ENCODE results near the gene EVC2. TPM values are rescaled to one million over a fixed set of nuclear protein-coding genes. Genes with fewer than 3 reads are reported as not detected.

The EVC2 gene, protein sequence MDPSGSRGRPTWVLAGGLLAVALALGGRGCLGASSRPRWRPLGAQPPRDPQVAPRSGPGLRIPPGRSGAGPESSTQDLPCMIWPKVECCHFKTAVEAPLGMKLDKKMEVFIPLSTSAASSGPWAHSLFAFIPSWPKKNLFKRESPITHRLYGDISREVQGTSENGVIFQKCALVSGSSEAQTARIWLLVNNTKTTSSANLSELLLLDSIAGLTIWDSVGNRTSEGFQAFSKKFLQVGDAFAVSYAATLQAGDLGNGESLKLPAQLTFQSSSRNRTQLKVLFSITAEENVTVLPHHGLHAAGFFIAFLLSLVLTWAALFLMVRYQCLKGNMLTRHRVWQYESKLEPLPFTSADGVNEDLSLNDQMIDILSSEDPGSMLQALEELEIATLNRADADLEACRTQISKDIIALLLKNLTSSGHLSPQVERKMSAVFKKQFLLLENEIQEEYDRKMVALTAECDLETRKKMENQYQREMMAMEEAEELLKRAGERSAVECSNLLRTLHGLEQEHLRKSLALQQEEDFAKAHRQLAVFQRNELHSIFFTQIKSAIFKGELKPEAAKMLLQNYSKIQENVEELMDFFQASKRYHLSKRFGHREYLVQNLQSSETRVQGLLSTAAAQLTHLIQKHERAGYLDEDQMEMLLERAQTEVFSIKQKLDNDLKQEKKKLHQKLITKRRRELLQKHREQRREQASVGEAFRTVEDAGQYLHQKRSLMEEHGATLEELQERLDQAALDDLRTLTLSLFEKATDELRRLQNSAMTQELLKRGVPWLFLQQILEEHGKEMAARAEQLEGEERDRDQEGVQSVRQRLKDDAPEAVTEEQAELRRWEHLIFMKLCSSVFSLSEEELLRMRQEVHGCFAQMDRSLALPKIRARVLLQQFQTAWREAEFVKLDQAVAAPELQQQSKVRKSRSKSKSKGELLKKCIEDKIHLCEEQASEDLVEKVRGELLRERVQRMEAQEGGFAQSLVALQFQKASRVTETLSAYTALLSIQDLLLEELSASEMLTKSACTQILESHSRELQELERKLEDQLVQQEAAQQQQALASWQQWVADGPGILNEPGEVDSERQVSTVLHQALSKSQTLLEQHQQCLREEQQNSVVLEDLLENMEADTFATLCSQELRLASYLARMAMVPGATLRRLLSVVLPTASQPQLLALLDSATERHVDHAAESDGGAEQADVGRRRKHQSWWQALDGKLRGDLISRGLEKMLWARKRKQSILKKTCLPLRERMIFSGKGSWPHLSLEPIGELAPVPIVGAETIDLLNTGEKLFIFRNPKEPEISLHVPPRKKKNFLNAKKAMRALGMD
- total RNA-seq, result under 1 TPM; 0.49 to 0.93 TPM

DNA sequence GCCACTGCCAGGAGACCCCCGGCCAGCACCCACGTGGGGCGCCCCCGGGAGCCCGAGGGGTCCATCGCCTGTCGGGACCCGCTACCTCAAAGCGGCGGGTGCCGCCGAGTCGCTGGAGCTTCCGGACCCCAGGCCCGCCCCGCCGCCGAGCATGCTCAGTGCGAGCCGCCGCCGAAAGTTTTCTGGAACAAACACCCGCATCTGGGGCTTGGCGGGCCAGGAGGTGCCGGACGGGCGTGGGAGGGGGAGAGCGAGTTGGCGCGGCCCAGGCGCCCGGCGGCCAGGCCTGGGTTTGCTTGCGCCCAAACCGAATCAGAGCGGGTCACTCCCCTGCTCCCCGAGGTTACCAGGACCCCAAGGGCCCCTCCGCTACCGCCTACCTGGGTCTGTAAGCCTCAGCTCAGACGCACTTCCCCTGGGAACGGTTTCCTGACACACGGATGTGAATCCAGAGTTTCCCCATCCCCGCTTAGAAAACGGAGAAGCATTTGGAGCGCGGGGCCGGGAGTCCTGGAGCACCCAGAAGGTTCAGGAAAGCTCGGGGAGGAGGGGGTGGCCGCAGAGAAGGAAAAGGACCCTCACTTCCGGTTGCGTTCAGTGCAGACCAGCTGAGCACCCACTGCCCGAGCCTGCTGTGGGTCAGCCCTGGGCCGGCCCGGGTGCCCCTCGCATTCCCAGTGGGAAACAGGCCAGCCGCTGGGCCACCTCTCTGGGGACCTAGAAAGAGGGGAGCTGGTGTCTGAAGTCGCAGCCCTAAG is at the start of gene EVC2:
EVC2 (minus strand) TSS at position 111 of the 758 bp plus-strand sequence; CDS start at position 65, 46 bp downstream.
- no peaks in the 10 kb centered on the region for H3K27me3 ChIP-seq
- intact Hi-C loops (cut with DNase I), result no loop called here

GRCh38 chr4:5757954-5758353 is 49.6 kb upstream of the EVC2 start:
- intact Hi-C loops (cut with DNase I), result no loop called here
- Histone ChIP-seq H3K9me3 (no peaks in the 10 kb centered on the region), H3K9ac (ENCODE audit: low read depth in 2 of 2, low read length in 2 of 2) (no peak overlapping the region), H3K36me3 (no peaks in the 10 kb centered on the region), H3K27me3 (no peaks in the 10 kb centered on the region), H3K27ac (no peak overlapping the region), H3K4me1 (no peaks in the 10 kb centered on the region), H3K4me3 (no peak overlapping the region)
- no peak for TF ChIP-seq CTCF (IDR thresholded peaks at IDR 0.05)
- peak; percentile 4 for DNase-seq

More for the DNA sequence above, at the start of gene EVC2:
- Histone ChIP-seq H3K27ac (peak within 1 kb of the TSS; percentile 39), H3K4me1 (no peaks in the 10 kb centered on the region), H3K9me3 (no peaks in the 10 kb centered on the region), H3K9ac (ENCODE audit: low read depth in 2 of 2, low read length in 2 of 2) (peak within 1 kb of the TSS in 1 of 2 donors; percentile 76), H3K36me3 (no peaks in the 10 kb centered on the region), H3K4me3 (peak within 1 kb of the TSS; percentile 49)
- no peak for TF ChIP-seq CTCF (IDR thresholded peaks at IDR 0.05)
- DNase-seq, result peak; percentile 55

GRCh38 chr4:5757536-5757935 is 49.2 kb upstream of the EVC2 start:
- no peaks in the 10 kb centered on the region for H3K36me3 ChIP-seq

GRCh38 chr4:5757091-5757490 is 48.7 kb upstream of the EVC2 start:
- intact Hi-C loops (cut with DNase I), result no loop called here
- Histone ChIP-seq H3K27ac (no peak overlapping the region), H3K27me3 (no peaks in the 10 kb centered on the region), H3K4me1 (no peaks in the 10 kb centered on the region), H3K9ac (ENCODE audit: low read depth in 2 of 2, low read length in 2 of 2) (no peak overlapping the region), H3K4me3 (no peak overlapping the region), H3K36me3 (no peaks in the 10 kb centered on the region), H3K9me3 (no peaks in the 10 kb centered on the region)
- no peak for TF ChIP-seq CTCF (IDR thresholded peaks at IDR 0.05)
- DNase-seq, result peak; percentile 12

More at GRCh38 chr4:5757536-5757935, 49.2 kb upstream of the EVC2 start:
- no peaks in the 10 kb centered on the region for H3K27me3 ChIP-seq
- intact Hi-C loops (cut with DNase I), result no loop called here
- DNase-seq, result no peak
- H3K9me3 ChIP-seq, result no peaks in the 10 kb centered on the region
- H3K9ac ChIP-seq (ENCODE audit: low read depth in 2 of 2, low read length in 2 of 2), result no peak overlapping the region
- H3K4me1 ChIP-seq, result no peaks in the 10 kb centered on the region
- no peak for TF ChIP-seq CTCF (IDR thresholded peaks at IDR 0.05)
- H3K27ac ChIP-seq, result no peak overlapping the region
- no peak overlapping the region for H3K4me3 ChIP-seq
